Measurements from ENCODE around the gene XRRA1.

The XRRA1 gene

DNA sequence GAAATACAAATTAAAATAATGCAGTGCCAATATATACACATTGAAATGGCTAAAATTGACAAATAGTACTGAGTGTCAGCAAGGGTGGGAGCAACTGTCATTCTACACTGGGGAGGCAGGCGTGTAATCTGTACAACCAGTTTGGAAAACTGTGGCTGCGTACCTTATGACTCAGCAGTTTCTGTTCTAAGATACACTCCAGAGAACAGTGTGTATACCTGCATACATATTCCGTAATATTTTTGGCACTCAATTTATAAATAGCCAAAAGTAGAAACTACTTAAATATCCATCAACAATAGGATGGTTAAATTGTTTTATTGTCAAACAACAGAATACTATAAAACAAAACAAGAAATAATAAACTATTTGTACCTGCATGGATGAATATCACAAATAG lies 142.6 kb downstream of the XRRA1 start:
- DNase-seq (ENCODE audit: low spot score in 2 of 2) (no peak), ATAC-seq (replicated peaks; ENCODE audit: extremely low read depth, poor library complexity, severe bottlenecking) (no peak)
- peaks cover 33% of the 10 kb centered on the region for H3K4me1 Mint-ChIP-seq
- no peak overlapping the region for H3K4me3 Mint-ChIP-seq
- no peak overlapping the region for H3K27ac Mint-ChIP-seq (ENCODE audit: low read depth)
- no peaks in the 10 kb centered on the region for H3K9me3 Mint-ChIP-seq
- no peaks in the 10 kb centered on the region for H3K27me3 Mint-ChIP-seq
- peaks cover 7% of the 10 kb centered on the region for H3K36me3 Mint-ChIP-seq (ENCODE audit: insufficient read depth)

DNA sequence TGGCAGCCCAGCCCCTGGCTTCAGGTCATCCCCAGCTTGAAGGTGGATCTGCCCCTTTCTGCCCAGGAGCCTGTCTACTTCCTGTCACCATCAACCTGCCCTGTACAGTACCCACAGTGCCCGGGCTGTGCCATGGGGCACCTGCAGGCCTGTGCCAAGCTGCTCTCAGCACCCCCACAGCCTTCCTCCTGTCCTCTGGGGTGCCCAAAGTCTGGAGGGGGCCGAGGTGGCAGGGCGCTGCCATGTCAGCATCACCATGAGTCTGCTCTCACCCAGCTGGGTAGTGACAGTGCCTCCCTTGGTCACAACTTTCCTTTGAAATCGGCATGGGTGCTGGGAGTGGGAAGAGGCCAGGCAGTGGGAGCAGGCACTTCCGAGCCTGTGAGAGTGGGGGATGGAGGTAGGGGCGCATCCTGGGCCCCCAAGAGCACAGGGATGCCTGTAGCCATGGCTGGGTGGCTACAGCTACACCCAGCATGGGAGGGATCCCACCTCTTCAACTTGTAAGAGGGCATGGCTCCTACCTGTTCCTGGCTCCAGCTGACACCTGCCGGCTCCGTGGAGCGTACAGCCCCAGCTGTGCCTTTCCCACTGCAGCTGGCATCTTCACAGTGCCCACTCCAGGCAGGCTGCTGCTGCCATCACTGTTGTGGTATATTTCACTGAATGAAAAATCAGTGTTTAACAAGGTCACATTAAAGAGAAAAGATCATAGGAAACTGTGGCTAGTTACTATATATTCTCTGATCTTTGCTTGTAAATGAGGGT lies 157.4 kb downstream of the XRRA1 start:
- no peak overlapping the region for H3K4me3 Mint-ChIP-seq
- H3K9me3 Mint-ChIP-seq = no peaks in the 10 kb centered on the region
- no peak overlapping the region for H3K27ac Mint-ChIP-seq (ENCODE audit: low read depth)
- no peaks in the 10 kb centered on the region for H3K27me3 Mint-ChIP-seq
- ATAC-seq (replicated peaks; ENCODE audit: extremely low read depth, poor library complexity, severe bottlenecking) (no peak), DNase-seq (ENCODE audit: low spot score in 2 of 2) (no peak)
- peaks cover 8% of the 10 kb centered on the region for H3K4me1 Mint-ChIP-seq
- peaks cover 20% of the 10 kb centered on the region for H3K36me3 Mint-ChIP-seq (ENCODE audit: insufficient read depth)
